Subcutaneous abdominal adipose tissue (tissue), 5 donors: ENCODE measurements around the gene OVCH1.

Experiments
- H3K27ac ChIP-seq: one replicate; pipeline ENCODE4 v1.7.0; 2013; ENCODE audit warnings: low read depth, mild to moderate bottlenecking, inconsistent platforms, low read length, moderate library complexity
- H3K27me3 ChIP-seq, 5 donors: one replicate each; pipeline ENCODE4 v1.7.0; 2013; ENCODE audit warnings: low read length in 5 of 5, inconsistent platforms in 1 of 5; ENCODE audit not compliant: control insufficient read depth in 5 of 5, insufficient read depth in 4 of 5
- H3K36me3 ChIP-seq, 5 donors: one replicate each; pipeline ENCODE4 v1.7.0; 2013; ENCODE audit warnings: low read length in 5 of 5; ENCODE audit not compliant: control insufficient read depth in 5 of 5, insufficient read depth in 5 of 5
- H3K4me1 ChIP-seq, 5 donors: one replicate each; pipeline ENCODE4 v1.7.0; 2013; ENCODE audit warnings: low read length in 5 of 5, mild to moderate bottlenecking in 3 of 5, moderate library complexity in 1 of 5; ENCODE audit not compliant: control insufficient read depth in 5 of 5, insufficient read depth in 5 of 5
- H3K4me3 ChIP-seq, 5 donors: one replicate each; pipeline ENCODE4 v1.7.0; 2013; ENCODE audit warnings: low read length in 5 of 5, low read depth in 1 of 5
- H3K9ac ChIP-seq, 5 donors: one replicate each; pipeline ENCODE4 v1.7.0; 2013; ENCODE audit warnings: low read length in 5 of 5, mild to moderate bottlenecking in 4 of 5, moderate library complexity in 3 of 5
- H3K9me3 ChIP-seq, 5 donors: one replicate each; pipeline ENCODE4 v1.7.0; 2013; ENCODE audit warnings: low read length in 5 of 5; ENCODE audit not compliant: control insufficient read depth in 5 of 5
- donor health status: healthy.
- donor health status: healthy.
- donor health status: healthy.
- donor health status: healthy.
- donor health status: healthy.

OVCH1 gene

DNA sequence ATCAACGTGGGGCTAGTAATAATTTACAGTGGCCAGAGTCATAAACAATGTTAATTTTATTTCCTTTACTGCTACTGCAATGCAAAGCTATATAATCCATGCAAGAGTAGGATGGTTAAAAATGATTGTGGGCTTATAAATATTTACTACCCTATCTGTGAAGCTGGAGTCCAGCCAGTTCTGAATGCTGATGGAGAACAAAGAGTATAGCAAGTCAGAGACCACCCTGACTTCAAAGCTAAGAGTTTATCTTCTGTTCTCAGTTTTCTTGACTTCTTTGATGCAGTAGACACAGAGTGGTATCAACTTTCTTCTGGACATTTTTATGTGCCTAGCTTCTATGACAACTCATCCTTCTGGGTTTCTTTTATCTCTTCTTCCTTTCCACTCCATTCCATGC is 34.0 kb upstream of the OVCH1 start:
- Histone ChIP-seq H3K36me3 (peaks cover 0 to 6% (median 3%) of the 10 kb centered on the region in 5 donors), H3K9me3 (no peaks in the 10 kb centered on the region), H3K27ac (no peak overlapping the region), H3K27me3 (no peaks in the 10 kb centered on the region), H3K9ac (no peak overlapping the region), H3K4me3 (no peak overlapping the region), H3K4me1 (peaks cover 0 to 12% (median 0%) of the 10 kb centered on the region in 5 donors)

DNA sequence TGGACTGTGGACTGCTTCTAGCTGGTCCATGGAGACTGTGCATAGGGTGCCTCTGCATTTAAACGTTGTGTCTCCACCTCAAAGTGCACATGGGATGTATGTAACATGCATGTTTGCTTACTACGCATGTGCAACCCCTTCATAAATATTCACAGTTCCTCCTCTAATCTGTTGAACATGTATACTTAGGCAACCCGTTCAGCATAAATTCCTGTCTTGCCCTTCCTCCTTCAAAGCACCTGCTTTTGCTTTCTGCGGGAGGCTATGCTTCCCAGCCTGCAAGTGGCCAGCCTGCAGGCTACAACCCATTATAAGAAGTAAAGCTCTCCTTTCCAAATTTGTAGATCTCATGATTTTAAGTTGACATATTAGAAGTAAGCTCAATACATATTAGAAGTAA is 33.0 kb upstream of the OVCH1 start:
- Histone ChIP-seq H3K27ac (no peak overlapping the region), H3K27me3 (no peaks in the 10 kb centered on the region), H3K4me3 (no peak overlapping the region)

DNA sequence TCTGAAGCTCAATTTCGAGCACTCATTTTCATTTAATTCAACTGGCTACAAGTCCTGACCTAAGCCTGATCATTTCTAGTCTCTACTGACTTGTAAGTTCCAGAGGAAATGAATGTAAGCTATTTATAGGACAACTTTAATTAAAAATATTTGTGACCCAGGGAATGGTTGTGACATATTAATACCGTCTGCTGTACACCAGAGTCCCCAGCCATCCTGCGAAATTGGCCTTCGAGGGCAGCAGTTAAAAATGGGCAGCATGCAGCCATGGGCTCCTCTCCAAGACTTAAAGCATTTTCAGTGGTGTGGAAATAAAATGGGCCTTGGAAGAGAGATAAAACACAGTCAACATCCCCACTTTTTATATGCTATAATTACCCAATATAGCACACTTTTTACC is 30.7 kb upstream of the OVCH1 start:
- no peak overlapping the region for H3K9ac ChIP-seq
- H3K4me1 ChIP-seq = peaks cover 0 to 7% (median 0%) of the 10 kb centered on the region in 5 donors
- no peak overlapping the region for H3K4me3 ChIP-seq
- no peaks in the 10 kb centered on the region for H3K27me3 ChIP-seq
- H3K27ac ChIP-seq = no peak overlapping the region
- no peaks in the 10 kb centered on the region for H3K9me3 ChIP-seq
- peaks cover 0 to 4% (median 3%) of the 10 kb centered on the region in 5 donors for H3K36me3 ChIP-seq

More for the DNA sequence above, 33.0 kb upstream of the OVCH1 start:
- no peak overlapping the region for H3K9ac ChIP-seq
- peaks cover 0 to 12% (median 0%) of the 10 kb centered on the region in 5 donors for H3K4me1 ChIP-seq
- H3K9me3 ChIP-seq = no peaks in the 10 kb centered on the region
- H3K36me3 ChIP-seq = peaks cover 0 to 6% (median 3%) of the 10 kb centered on the region in 5 donors

DNA sequence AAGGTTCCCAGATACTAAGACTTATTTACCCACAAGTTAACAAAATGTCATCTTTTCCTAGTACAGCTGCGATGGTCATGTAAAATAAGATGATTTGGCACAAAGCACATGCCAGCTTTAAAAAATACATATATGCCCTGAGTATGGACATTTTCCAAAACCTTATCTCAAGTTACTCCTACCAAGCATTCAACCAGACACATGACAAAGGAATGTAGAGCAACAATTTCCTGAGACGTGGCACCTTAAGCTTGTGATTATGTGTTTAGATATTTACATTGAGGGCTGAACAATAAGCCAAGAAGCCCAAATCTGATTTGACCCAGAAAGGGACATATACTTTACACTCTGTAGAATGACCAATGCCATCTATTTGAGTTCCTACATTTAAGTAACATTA is 24.5 kb upstream of the OVCH1 start:
- no peak overlapping the region for H3K27ac ChIP-seq
- H3K9ac ChIP-seq = no peak overlapping the region
- peaks cover 0 to 4% (median 0%) of the 10 kb centered on the region in 5 donors for H3K4me1 ChIP-seq
- H3K27me3 ChIP-seq = no peaks in the 10 kb centered on the region
- no peaks in the 10 kb centered on the region for H3K9me3 ChIP-seq
- peaks cover 5 to 19% (median 9%) of the 10 kb centered on the region in 5 donors for H3K36me3 ChIP-seq
- no peak overlapping the region for H3K4me3 ChIP-seq

DNA sequence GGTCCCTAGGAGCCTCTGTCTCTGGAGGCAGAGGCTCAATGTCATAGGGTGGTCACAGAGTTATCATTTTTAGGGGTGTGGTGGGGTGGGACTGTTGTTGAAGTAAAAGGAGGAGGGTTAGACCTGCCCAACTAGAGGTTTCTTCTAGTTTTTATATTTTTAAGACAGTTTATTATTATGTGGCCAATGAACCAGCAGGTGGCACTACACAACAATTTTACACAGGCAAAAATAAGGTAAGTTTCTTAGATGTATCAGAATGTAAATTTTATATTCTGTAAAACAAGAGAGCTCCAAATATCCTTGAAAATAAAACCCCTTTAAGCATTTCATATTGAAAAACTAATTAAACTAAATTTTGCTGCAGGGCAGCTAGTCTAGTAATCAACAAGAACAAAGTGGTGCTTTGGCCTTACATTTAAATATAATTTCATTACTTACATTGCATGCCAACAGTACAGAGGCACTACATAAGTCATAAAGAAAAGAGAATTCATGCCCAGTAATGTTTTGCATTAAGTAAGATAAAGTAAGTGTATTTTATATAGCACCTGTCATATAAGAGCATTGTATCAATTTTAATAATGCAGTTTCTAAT is 22.2 kb upstream of the OVCH1 start:
- Histone ChIP-seq H3K4me1 (peaks cover 0 to 5% (median 0%) of the 10 kb centered on the region in 5 donors), H3K4me3 (no peak overlapping the region), H3K36me3 (peaks cover 11 to 31% (median 22%) of the 10 kb centered on the region in 5 donors), H3K27me3 (no peaks in the 10 kb centered on the region), H3K9ac (no peak overlapping the region), H3K9me3 (no peaks in the 10 kb centered on the region), H3K27ac (no peak overlapping the region)

DNA sequence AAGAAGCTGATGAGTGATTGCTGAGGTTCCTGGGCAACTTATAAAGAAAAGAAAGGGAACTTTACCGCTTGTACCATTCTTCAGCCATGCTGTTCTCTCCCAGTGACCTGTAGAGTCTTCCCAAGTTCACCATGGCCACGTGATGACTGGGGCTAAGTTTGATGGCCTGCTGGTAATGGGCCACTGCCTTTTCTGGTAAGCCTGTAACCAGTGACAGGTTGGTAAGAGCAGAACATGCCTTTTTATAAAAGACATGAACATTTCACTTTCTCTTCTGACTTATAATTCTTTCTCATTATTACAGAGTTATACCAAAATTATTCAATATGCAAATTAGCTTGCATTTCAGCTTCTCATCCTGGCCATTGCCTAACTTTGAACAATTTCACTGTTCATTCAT is 20.9 kb upstream of the OVCH1 start:
- Histone ChIP-seq H3K9me3 (no peaks in the 10 kb centered on the region), H3K4me1 (peaks cover 0 to 5% (median 0%) of the 10 kb centered on the region in 5 donors), H3K9ac (no peak overlapping the region), H3K36me3 (peaks cover 14 to 43% (median 28%) of the 10 kb centered on the region in 5 donors), H3K27ac (no peak overlapping the region), H3K4me3 (no peak overlapping the region), H3K27me3 (no peaks in the 10 kb centered on the region)

DNA sequence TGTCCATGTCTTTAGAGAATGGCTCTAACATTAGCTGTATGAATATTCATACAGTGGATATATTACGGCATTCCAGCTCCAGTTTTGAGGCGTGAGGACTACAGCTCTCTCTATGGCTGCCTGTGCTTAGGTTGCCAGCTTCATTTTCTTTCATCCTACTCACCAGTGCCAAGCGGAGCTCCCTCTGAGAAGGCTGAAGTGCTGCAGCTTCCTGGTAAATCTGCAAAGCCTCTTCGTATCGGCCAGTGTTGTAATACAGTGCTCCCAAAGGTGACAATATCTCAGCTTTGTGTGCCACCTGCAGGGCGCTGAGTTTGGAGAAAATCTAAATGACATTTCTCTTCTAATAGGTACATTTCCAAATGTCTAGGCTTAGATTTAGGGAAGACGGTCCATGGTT is 19.8 kb upstream of the OVCH1 start:
- Histone ChIP-seq H3K27me3 (no peaks in the 10 kb centered on the region), H3K27ac (no peak overlapping the region), H3K36me3 (peaks cover 17 to 47% (median 33%) of the 10 kb centered on the region in 5 donors), H3K9me3 (no peaks in the 10 kb centered on the region), H3K4me3 (no peak overlapping the region), H3K9ac (no peak overlapping the region), H3K4me1 (peaks cover 0 to 5% (median 0%) of the 10 kb centered on the region in 5 donors)

DNA sequence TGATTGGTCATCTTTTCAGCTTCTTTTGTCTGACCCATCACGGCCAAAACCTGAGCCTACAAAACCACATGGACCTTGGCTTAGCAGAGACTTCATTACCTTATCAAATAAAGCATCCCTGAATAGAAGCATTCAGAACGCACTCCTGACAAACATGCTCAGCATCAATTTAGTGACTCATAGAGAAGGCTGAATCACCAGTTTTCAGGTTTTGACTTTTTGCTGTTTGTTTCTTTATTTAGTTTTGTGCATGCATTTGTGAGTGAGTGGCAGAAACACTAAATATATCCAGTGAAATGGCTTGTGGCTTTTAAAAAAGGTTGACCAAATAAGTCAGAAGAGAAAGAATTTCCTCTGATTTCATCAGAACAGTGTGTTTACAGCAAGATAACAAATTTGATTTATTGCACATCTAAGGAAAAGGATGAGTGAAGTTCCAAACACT is 19.0 kb upstream of the OVCH1 start:
- Histone ChIP-seq H3K27ac (no peak overlapping the region), H3K9me3 (no peaks in the 10 kb centered on the region), H3K36me3 (peaks cover 20 to 52% (median 33%) of the 10 kb centered on the region in 5 donors), H3K9ac (no peak overlapping the region), H3K27me3 (no peaks in the 10 kb centered on the region), H3K4me1 (peaks cover 0 to 5% (median 0%) of the 10 kb centered on the region in 5 donors), H3K4me3 (no peak overlapping the region)

DNA sequence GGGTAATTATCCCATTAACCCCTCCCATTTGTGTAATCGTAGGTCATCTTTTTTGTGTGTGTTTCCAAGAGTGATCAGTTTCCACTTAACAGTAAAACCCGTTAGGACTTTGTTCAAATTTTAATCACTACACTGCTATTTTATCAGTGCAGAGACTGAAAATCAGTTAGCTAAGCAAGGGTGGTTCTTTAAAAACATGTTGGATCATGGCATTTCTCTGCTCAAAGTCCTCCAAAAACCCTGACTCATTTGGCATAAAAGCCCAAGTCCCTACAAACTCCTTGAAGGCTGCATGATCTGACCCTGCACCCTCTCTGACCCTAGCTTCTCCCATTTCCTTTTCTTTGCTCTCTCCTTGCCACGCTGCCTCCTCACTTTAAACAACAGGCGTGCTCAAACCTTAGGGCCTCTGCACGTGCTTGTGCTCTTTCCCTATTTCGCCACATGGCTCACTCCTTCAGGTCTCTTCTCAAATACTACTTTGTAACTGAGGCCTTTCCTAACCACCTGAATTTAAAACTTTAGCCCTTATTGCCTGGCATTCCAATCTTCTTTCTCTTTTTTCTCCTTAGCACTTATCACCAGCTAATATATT is 13.2 kb upstream of the OVCH1 start:
- no peak overlapping the region for H3K4me3 ChIP-seq
- H3K36me3 ChIP-seq = peaks cover 25 to 37% (median 32%) of the 10 kb centered on the region in 5 donors
- no peak overlapping the region for H3K9ac ChIP-seq
- no peaks in the 10 kb centered on the region for H3K27me3 ChIP-seq
- no peaks in the 10 kb centered on the region for H3K9me3 ChIP-seq
- H3K4me1 ChIP-seq = peaks cover 0 to 27% (median 8%) of the 10 kb centered on the region in 5 donors
- H3K27ac ChIP-seq = no peak overlapping the region

DNA sequence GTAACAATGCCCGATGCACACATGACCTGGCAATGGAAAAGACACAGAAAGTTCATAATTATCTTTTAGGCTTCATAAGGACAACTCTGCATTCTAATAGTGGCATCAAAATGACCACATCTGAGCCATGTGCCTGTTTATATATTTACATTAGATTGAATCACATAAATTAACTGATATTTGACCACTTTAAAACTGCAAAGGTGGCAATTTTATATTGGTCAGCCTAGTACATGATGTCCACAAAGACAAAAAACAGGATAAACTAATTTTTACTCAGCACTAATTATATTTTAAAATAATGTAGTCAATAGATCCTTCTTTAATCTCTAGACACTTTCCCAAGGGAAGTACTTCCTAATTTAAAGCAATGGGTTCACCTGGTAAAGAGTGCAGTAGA is 12.0 kb upstream of the OVCH1 start:
- H3K27me3 ChIP-seq = no peaks in the 10 kb centered on the region
- no peaks in the 10 kb centered on the region for H3K9me3 ChIP-seq
- no peak overlapping the region for H3K27ac ChIP-seq
- H3K4me3 ChIP-seq = no peak overlapping the region
- H3K4me1 ChIP-seq = peaks cover 0 to 27% (median 8%) of the 10 kb centered on the region in 5 donors
- peaks cover 20 to 39% (median 26%) of the 10 kb centered on the region in 5 donors for H3K36me3 ChIP-seq
- H3K9ac ChIP-seq = no peak overlapping the region
